Stimulated activated CD8-positive, alpha-beta memory T cell treated with anti-CD3 and anti-CD28 coated beads, Interleukin-15, amount 100 ng/mL, for 48 hours (primary cell): ENCODE measurements around the gene FBXO5.

ENCODE experiments used
- DNase-seq, 2 donors: peaks; one replicate each; pipeline ENCODE4 v3.0.0-alpha.2; 2020; ENCODE audit warnings: low read depth in 2 of 2

Gene FBXO5

GRCh38 chr6:152952045-152952444 lies 30.8 kb downstream of the FBXO5 start:
- no peak for DNase-seq

GRCh38 chr6:152950240-152950639 lies 32.6 kb downstream of the FBXO5 start:
- no peak for DNase-seq

GRCh38 chr6:152948150-152948768 lies 34.6 kb downstream of the FBXO5 start:
- DNase-seq: no peak

GRCh38 chr6:152946995-152947394 lies 35.8 kb downstream of the FBXO5 start:
- DNase-seq: no peak

- no peak for DNase-seq
Observed at GRCh38 chr6:152946484-152946883, 36.4 kb downstream of the FBXO5 start.

- DNase-seq: no peak
Observed at GRCh38 chr6:152943260-152943897, 39.5 kb downstream of the FBXO5 start.

- no peak for DNase-seq
Observed at GRCh38 chr6:152942319-152942869, 40.4 kb downstream of the FBXO5 start.

GRCh38 chr6:152941746-152942145 lies 41.1 kb downstream of the FBXO5 start:
- no peak for DNase-seq

- DNase-seq: no peak
Observed at GRCh38 chr6:152932865-152933264, 50.0 kb downstream of the FBXO5 start.

GRCh38 chr6:152922706-152923105 lies 60.1 kb downstream of the FBXO5 start:
- no peak for DNase-seq
